CD4-positive, CD25-positive, alpha-beta regulatory T cell (primary cell): ENCODE data around the gene OR2G6. TPM values are rescaled to one million over a fixed set of nuclear protein-coding genes. Genes with fewer than 3 reads are reported as not detected.
A peak's percentile ranks its signal among the peaks of the same experiment; 100 is the strongest.
"Not testable (repeated sequence)": the region's sequence is repeated elsewhere in the genome, so short reads cannot be mapped to it uniquely, and the experiment has no call there.

ENCODE experiments used
- ATAC-seq, 2 donors: fragments of 150-1000 bp; cut with Tn5 transposase; one replicate each; pipeline ENCODE4 v1.10.0; 2021; ENCODE audit warnings: low read depth in 2 of 2, moderate number of reproducible peaks in 2 of 2, moderate library complexity in 1 of 2
- DNase-seq, 3 donors: peaks; one replicate each; pipeline versions ENCODE4 v3.0.0 to v3.0.0-alpha.2; 2012 to 2022; ENCODE audit warnings: mixed read lengths in 1 of 3
- H3K27ac ChIP-seq: one replicate; pipeline ENCODE4 v1.7.0; 2013; ENCODE audit warnings: mild to moderate bottlenecking, low read length; ENCODE audit not compliant: insufficient read depth, poor library complexity, severe bottlenecking
- H3K27me3 ChIP-seq: one replicate; pipeline ENCODE4 v1.7.0; 2013; ENCODE audit warnings: low read length; ENCODE audit not compliant: control insufficient read depth, insufficient read depth
- H3K36me3 ChIP-seq: one replicate; pipeline ENCODE4 v1.7.0; 2013; ENCODE audit warnings: mild to moderate bottlenecking, low read length, moderate library complexity; ENCODE audit not compliant: control insufficient read depth, insufficient read depth
- H3K4me1 ChIP-seq: 2 replicates; pipeline ENCODE4 v1.7.0; 2013; ENCODE audit warnings: mild to moderate bottlenecking, low read length; ENCODE audit not compliant: insufficient read depth, control insufficient read depth, poor library complexity, severe bottlenecking
- H3K4me3 ChIP-seq: one replicate; pipeline ENCODE4 v1.7.0; 2013; ENCODE audit warnings: low read depth, mild to moderate bottlenecking, low read length, moderate library complexity
- H3K9me3 ChIP-seq, 2 experiments: 1 replicate in 1 of 2; 2 replicates in 1 of 2; pipeline ENCODE4 v1.7.0; 2013; ENCODE audit warnings: low read length in 2 of 2, mild to moderate bottlenecking in 1 of 2, moderate library complexity in 1 of 2; ENCODE audit not compliant: control insufficient read depth in 2 of 2
- H3K27ac Mint-ChIP-seq, 3 donors: one replicate each; pipeline ENCODE4 v1.8.0; 2020 to 2022; ENCODE audit warnings: mild to moderate bottlenecking in 3 of 3, mixed read lengths in 3 of 3, moderate library complexity in 2 of 3
- H3K27me3 Mint-ChIP-seq: one replicate; pipeline ENCODE4 v1.8.0; 2022; ENCODE audit warnings: mild to moderate bottlenecking, mixed read lengths
- H3K36me3 Mint-ChIP-seq: one replicate; pipeline ENCODE4 v1.8.0; 2020; ENCODE audit warnings: mixed read lengths
- H3K4me1 Mint-ChIP-seq, 4 donors: one replicate each; pipeline ENCODE4 v1.8.0; 2020 to 2022; ENCODE audit warnings: mixed read lengths in 4 of 4, mild to moderate bottlenecking in 1 of 4
- H3K4me3 Mint-ChIP-seq, 4 donors: one replicate each; pipeline ENCODE4 v1.8.0; 2020 to 2022; ENCODE audit warnings: mild to moderate bottlenecking in 4 of 4, mixed read lengths in 4 of 4, moderate library complexity in 3 of 4
- H3K9me3 Mint-ChIP-seq, 7 donors: one replicate each; pipeline ENCODE4 v1.8.0; 2020 to 2022; ENCODE audit warnings: mixed read lengths in 7 of 7, mild to moderate bottlenecking in 3 of 7, moderate library complexity in 2 of 7
- polyA plus RNA-seq, 4 donors: library from polyadenylated mRNA; unstranded; fragments of 300-500 nt; fragmentation: Illumina TruSeq; gene quantifications; one replicate each; pipeline ENCODE4 v1.2.3, GENCODE V29; 2021
- total RNA-seq: library from RNA; stranded (reverse); gene quantifications from one replicate; pipeline ENCODE4 v1.2.3, GENCODE V29; 2022

Gene OR2G6
- total and polyA plus RNA-seq, 5 donors from 2014 or later = not detected

GRCh38 chr1:248565530-248566373 is 57.9 kb downstream of the OR2G6 start:
- H3K4me1 ChIP-seq, H3K27ac ChIP-seq, H3K27me3 Mint-ChIP-seq, H3K36me3 ChIP-seq, H3K36me3 Mint-ChIP-seq, H3K9me3 Mint-ChIP-seq, H3K9me3 ChIP-seq, H3K27me3 ChIP-seq: not testable (repeated sequence)
- H3K4me3 Mint-ChIP-seq = peak overlapping the region; percentile 71 to 88 (median 84)
- DNase-seq (peak in 2 of 3 donors; percentile 41 to 67), ATAC-seq (peak; percentile 90 to 93)
- peaks cover 0 to 26% (median 5%) of the 10 kb centered on the region in 4 donors for H3K4me1 Mint-ChIP-seq
- peak overlapping the region; percentile 85 to 99 (median 87) for H3K27ac Mint-ChIP-seq
- peak overlapping the region; percentile 70 for H3K4me3 ChIP-seq

- not testable (repeated sequence) for H3K9me3 Mint-ChIP-seq
Measured at GRCh38 chr1:248569049-248569448, 61.2 kb downstream of the OR2G6 start.

GRCh38 chr1:248570811-248571210 is 62.9 kb downstream of the OR2G6 start:
- not testable (repeated sequence) for H3K36me3 ChIP-seq, H3K4me1 ChIP-seq, ATAC-seq, H3K27me3 ChIP-seq, H3K4me3 ChIP-seq, H3K9me3 Mint-ChIP-seq, DNase-seq, H3K4me3 Mint-ChIP-seq, H3K36me3 Mint-ChIP-seq, H3K27ac ChIP-seq, H3K9me3 ChIP-seq, H3K27ac Mint-ChIP-seq, H3K27me3 Mint-ChIP-seq
- H3K4me1 Mint-ChIP-seq = peaks cover 0 to 22% (median 2%) of the 10 kb centered on the region in 4 donors

More at GRCh38 chr1:248569049-248569448, 61.2 kb downstream of the OR2G6 start:
- not testable (repeated sequence) for H3K4me3 ChIP-seq, H3K4me1 ChIP-seq, ATAC-seq, DNase-seq, H3K36me3 Mint-ChIP-seq, H3K9me3 ChIP-seq, H3K27me3 ChIP-seq, H3K36me3 ChIP-seq, H3K27me3 Mint-ChIP-seq, H3K4me3 Mint-ChIP-seq, H3K27ac ChIP-seq
- H3K27ac Mint-ChIP-seq = peak overlapping the region in 1 of 3 donors; percentile 57
- peaks cover 0 to 28% (median 5%) of the 10 kb centered on the region in 4 donors for H3K4me1 Mint-ChIP-seq

GRCh38 chr1:248572049-248572448 is 64.2 kb downstream of the OR2G6 start:
- H3K9me3 ChIP-seq, H3K4me1 ChIP-seq, ATAC-seq, H3K36me3 Mint-ChIP-seq, H3K9me3 Mint-ChIP-seq, H3K27me3 Mint-ChIP-seq, H3K27ac Mint-ChIP-seq, H3K36me3 ChIP-seq, H3K27me3 ChIP-seq, H3K4me3 ChIP-seq, DNase-seq, H3K4me3 Mint-ChIP-seq, H3K27ac ChIP-seq: not testable (repeated sequence)
- peaks cover 0 to 13% (median 1%) of the 10 kb centered on the region in 4 donors for H3K4me1 Mint-ChIP-seq

- not testable (repeated sequence) for H3K4me1 ChIP-seq, H3K36me3 ChIP-seq, H3K27ac Mint-ChIP-seq, H3K27me3 Mint-ChIP-seq, H3K27ac ChIP-seq, H3K9me3 ChIP-seq, H3K9me3 Mint-ChIP-seq, ATAC-seq, H3K36me3 Mint-ChIP-seq, H3K4me3 ChIP-seq, H3K4me3 Mint-ChIP-seq, DNase-seq, H3K27me3 ChIP-seq
- peaks cover 0 to 10% (median 1%) of the 10 kb centered on the region in 4 donors for H3K4me1 Mint-ChIP-seq
Measured at GRCh38 chr1:248573856-248574255, 66.0 kb downstream of the OR2G6 start.

- H3K4me1 Mint-ChIP-seq, H3K9me3 ChIP-seq, H3K27me3 Mint-ChIP-seq, H3K36me3 ChIP-seq, H3K4me1 ChIP-seq, H3K27ac Mint-ChIP-seq, H3K27me3 ChIP-seq, H3K4me3 Mint-ChIP-seq, H3K27ac ChIP-seq, H3K9me3 Mint-ChIP-seq, H3K36me3 Mint-ChIP-seq, H3K4me3 ChIP-seq, ATAC-seq, DNase-seq: not testable (repeated sequence)
Measured at GRCh38 chr1:248574657-248575056, 66.8 kb downstream of the OR2G6 start, which contains the start of gene OR2T34. Gene OR2T34, minus strand, starts transcription at chr1:248574757. Its CDS starts 0 bp downstream, at chr1:248574757.

GRCh38 chr1:248576260-248576980 is 68.5 kb downstream of the OR2G6 start:
- no peak for ATAC-seq

More at GRCh38 chr1:248576260-248576980, 68.5 kb downstream of the OR2G6 start:
- Mint-ChIP-seq H3K27me3 (no peaks in the 10 kb centered on the region), H3K4me3 (no peak overlapping the region), H3K9me3 (peaks cover 0 to 7% (median 0%) of the 10 kb centered on the region in 7 donors), H3K4me1 (no peaks in the 10 kb centered on the region), H3K27ac (no peak overlapping the region), H3K36me3 (no peaks in the 10 kb centered on the region)
- DNase-seq = no peak
- Histone ChIP-seq H3K4me1 (no peaks in the 10 kb centered on the region), H3K27me3 (no peaks in the 10 kb centered on the region), H3K36me3 (no peaks in the 10 kb centered on the region), H3K27ac (no peak overlapping the region), H3K4me3 (no peak overlapping the region), H3K9me3 (no peaks in the 10 kb centered on the region)
